Measurements from ENCODE around the gene MB21D2. TPM values are rescaled to one million over a fixed set of nuclear protein-coding genes. Genes with fewer than 3 reads are reported as not detected.
A peak's percentile ranks its signal among the peaks of the same experiment; 100 is the strongest.

The MB21D2 gene
- total RNA-seq, 1 experiment from 2014 or later = 35.0 TPM

- DNase-seq (ENCODE audit: low read depth) = no peak
Measured at GRCh38 chr3:192890347-192891335, 27.0 kb downstream of the MB21D2 start.

- DNase-seq (ENCODE audit: low read depth) = no peak
Measured at GRCh38 chr3:192889679-192890078, 28.0 kb downstream of the MB21D2 start.

GRCh38 chr3:192888190-192888589, 29.5 kb downstream of the MB21D2 start:
- peak; percentile 51 for DNase-seq (ENCODE audit: low read depth)

- DNase-seq (ENCODE audit: low read depth) = peak; percentile 62
Measured at GRCh38 chr3:192887701-192888100, 30.0 kb downstream of the MB21D2 start.

- DNase-seq (ENCODE audit: low read depth) = peak; percentile 89
Measured at GRCh38 chr3:192887047-192887446, 30.6 kb downstream of the MB21D2 start.

- DNase-seq (ENCODE audit: low read depth) = peak; percentile 90
Measured at GRCh38 chr3:192884777-192885773, 32.6 kb downstream of the MB21D2 start.

GRCh38 chr3:192883512-192883911, 34.1 kb downstream of the MB21D2 start:
- DNase-seq (ENCODE audit: low read depth) = peak; percentile 77

- no peak for DNase-seq (ENCODE audit: low read depth)
Measured at GRCh38 chr3:192881159-192881786, 36.4 kb downstream of the MB21D2 start.

GRCh38 chr3:192880313-192880712, 37.3 kb downstream of the MB21D2 start:
- DNase-seq (ENCODE audit: low read depth) = no peak

- DNase-seq (ENCODE audit: low read depth) = peak; percentile 100
Measured at GRCh38 chr3:192879346-192880031, 38.2 kb downstream of the MB21D2 start.

GRCh38 chr3:192875971-192876565, 41.6 kb downstream of the MB21D2 start:
- DNase-seq (ENCODE audit: low read depth) = peak; percentile 89

GRCh38 chr3:192870822-192871221, 46.8 kb downstream of the MB21D2 start:
- no peak for DNase-seq (ENCODE audit: low read depth)

- peak; percentile 89 for DNase-seq (ENCODE audit: low read depth)
Measured at GRCh38 chr3:192869131-192870031, 48.3 kb downstream of the MB21D2 start.

- DNase-seq (ENCODE audit: low read depth) = no peak
Measured at GRCh38 chr3:192867645-192868044, 50.0 kb downstream of the MB21D2 start.

GRCh38 chr3:192866804-192867203, 50.9 kb downstream of the MB21D2 start:
- DNase-seq (ENCODE audit: low read depth) = no peak

GRCh38 chr3:192864941-192865340, 52.7 kb downstream of the MB21D2 start:
- DNase-seq (ENCODE audit: low read depth) = no peak

GRCh38 chr3:192863091-192863420, 54.6 kb downstream of the MB21D2 start:
- peak; percentile 29 for DNase-seq (ENCODE audit: low read depth)

GRCh38 chr3:192862408-192863090, 55.1 kb downstream of the MB21D2 start:
- DNase-seq (ENCODE audit: low read depth) = no peak

GRCh38 chr3:192861972-192862371, 55.7 kb downstream of the MB21D2 start:
- no peak for DNase-seq (ENCODE audit: low read depth)

All from M059J (cell line).